PC-9 (cell line): ENCODE results near the gene PNLIPRP2.

Experiments used
- EZH2 ChIP-seq: fragments of 200-600 bp; sonication (generic); IDR thresholded peaks from 2 replicates; pipeline ENCODE4 v1.8.0; 2017; ENCODE audit warnings: antibody characterized with exemption, low read depth
- TF ChIP-seq, protein P1 (sequence below): fragments of 200-600 bp; sonication (generic); conservative IDR thresholded peaks from 2 replicates; pipeline ENCODE4 v1.6.1; 2017; ENCODE audit warnings: mixed run types, antibody characterized with exemption, mild to moderate bottlenecking, moderate library complexity

DNA sequence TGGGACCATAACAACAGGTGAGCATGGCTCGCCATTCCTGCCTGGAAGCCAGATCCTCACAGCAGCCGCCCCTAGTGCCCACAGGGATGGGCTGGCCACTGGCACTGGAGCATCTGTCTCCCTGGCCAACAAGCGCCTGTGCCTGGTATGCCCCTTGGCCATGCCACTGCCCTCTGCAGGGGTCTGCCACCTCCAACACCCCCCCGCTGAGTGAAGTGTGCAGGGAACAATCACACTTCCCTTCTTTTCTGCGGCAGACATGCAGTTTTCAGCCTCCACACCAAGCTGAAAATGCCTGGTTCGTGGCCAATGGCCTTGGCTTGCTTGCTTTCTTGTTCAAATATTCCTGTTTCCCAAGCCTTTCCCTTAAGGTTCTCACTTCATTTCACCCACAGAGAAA, 70.9 kb downstream of the PNLIPRP2 start:
- TF ChIP-seq, protein P1, sequence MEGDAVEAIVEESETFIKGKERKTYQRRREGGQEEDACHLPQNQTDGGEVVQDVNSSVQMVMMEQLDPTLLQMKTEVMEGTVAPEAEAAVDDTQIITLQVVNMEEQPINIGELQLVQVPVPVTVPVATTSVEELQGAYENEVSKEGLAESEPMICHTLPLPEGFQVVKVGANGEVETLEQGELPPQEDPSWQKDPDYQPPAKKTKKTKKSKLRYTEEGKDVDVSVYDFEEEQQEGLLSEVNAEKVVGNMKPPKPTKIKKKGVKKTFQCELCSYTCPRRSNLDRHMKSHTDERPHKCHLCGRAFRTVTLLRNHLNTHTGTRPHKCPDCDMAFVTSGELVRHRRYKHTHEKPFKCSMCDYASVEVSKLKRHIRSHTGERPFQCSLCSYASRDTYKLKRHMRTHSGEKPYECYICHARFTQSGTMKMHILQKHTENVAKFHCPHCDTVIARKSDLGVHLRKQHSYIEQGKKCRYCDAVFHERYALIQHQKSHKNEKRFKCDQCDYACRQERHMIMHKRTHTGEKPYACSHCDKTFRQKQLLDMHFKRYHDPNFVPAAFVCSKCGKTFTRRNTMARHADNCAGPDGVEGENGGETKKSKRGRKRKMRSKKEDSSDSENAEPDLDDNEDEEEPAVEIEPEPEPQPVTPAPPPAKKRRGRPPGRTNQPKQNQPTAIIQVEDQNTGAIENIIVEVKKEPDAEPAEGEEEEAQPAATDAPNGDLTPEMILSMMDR, result no peak
- TF ChIP-seq EZH2, result no peak
